ENCODE results near the gene DNAJB14. TPM values are rescaled to one million over a fixed set of nuclear protein-coding genes. Genes with fewer than 3 reads are reported as not detected.
A peak's percentile ranks its signal among the peaks of the same experiment; 100 is the strongest.

DNAJB14 gene
- polyA plus RNA-seq, 1 experiment = 30.1 TPM

DNA sequence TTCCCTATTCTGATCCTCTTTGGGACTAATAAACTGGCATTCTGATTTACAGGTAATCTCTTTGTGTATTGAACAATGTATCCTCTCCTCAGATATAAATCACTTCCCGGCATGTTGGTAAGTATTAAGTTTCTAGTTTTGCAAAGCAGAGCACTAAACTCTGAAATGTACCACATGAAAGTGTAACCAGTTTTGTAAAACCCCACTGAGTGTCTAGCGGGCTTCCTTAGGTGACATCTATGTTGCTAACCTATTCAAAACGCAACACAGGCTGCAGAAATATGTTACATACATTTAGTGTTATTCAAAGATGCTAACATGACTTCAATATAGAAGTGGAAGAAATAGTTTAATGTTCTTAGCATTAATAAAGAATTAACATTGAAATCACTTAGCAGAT is 25.2 kb downstream of the DNAJB14 start:
- CTCF ChIA-PET = no interaction called here
- POLR2A ChIA-PET = no interaction called here
- H3K36me3 ChIP-seq (ENCODE audit: control insufficient read depth, insufficient read depth, low read length) = peaks cover 2% of the 10 kb centered on the region; the same call in 1 of the 2 replicates
- TF ChIP-seq, protein P1, sequence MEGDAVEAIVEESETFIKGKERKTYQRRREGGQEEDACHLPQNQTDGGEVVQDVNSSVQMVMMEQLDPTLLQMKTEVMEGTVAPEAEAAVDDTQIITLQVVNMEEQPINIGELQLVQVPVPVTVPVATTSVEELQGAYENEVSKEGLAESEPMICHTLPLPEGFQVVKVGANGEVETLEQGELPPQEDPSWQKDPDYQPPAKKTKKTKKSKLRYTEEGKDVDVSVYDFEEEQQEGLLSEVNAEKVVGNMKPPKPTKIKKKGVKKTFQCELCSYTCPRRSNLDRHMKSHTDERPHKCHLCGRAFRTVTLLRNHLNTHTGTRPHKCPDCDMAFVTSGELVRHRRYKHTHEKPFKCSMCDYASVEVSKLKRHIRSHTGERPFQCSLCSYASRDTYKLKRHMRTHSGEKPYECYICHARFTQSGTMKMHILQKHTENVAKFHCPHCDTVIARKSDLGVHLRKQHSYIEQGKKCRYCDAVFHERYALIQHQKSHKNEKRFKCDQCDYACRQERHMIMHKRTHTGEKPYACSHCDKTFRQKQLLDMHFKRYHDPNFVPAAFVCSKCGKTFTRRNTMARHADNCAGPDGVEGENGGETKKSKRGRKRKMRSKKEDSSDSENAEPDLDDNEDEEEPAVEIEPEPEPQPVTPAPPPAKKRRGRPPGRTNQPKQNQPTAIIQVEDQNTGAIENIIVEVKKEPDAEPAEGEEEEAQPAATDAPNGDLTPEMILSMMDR (IDR thresholded peaks at IDR 0.05; ENCODE audit: insufficient read depth, low read depth, low read length) = no peak
- no peak for DNase-seq (ENCODE audit: low read depth)
- no peaks in the 10 kb centered on the region for H3K27me3 ChIP-seq (ENCODE audit: control insufficient read depth, insufficient read depth, low read length)
- no peak overlapping the region for H3K4me3 ChIP-seq (ENCODE audit: low read depth, low read length)

- ChIA-PET CTCF (no interaction called here), POLR2A (no interaction called here)
- no peak for DNase-seq (ENCODE audit: low read depth)
- TF ChIP-seq, protein P1 (IDR thresholded peaks at IDR 0.05; ENCODE audit: insufficient read depth, low read depth, low read length) = no peak
- H3K27me3 ChIP-seq (ENCODE audit: control insufficient read depth, insufficient read depth, low read length) = no peaks in the 10 kb centered on the region
- H3K36me3 ChIP-seq (ENCODE audit: control insufficient read depth, insufficient read depth, low read length) = peaks cover 2% of the 10 kb centered on the region; the same call in 1 of the 2 replicates
- no peak overlapping the region for H3K4me3 ChIP-seq (ENCODE audit: low read depth, low read length)
Measured at GRCh38 chr4:99918656-99919055, 27.8 kb downstream of the DNAJB14 start.

DNA sequence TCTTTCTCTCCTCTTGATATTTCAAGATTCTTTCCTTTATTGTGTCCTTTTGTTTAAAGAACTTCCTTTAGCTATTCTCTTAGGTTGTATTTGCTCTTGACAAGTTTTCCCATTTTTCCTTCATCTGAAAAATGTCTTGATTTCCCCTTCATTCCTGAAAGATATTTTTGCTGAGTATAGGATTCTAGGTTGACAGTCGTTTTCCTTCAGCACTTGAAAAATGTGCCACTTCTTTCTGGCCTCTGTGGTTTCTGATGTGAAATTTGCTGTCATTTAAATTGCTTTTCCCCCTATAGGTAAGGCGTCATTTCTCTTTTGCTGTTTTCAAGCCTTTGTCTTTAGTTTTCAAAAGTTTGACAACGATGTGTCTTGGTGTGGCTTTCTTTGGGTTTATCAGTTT is 28.8 kb downstream of the DNAJB14 start:
- CTCF ChIA-PET = no interaction called here

GRCh38 chr4:99915449-99915848 is 31.0 kb downstream of the DNAJB14 start:
- ChIA-PET CTCF (no interaction called here), POLR2A (no interaction called here)
- Histone ChIP-seq H3K4me3 (ENCODE audit: low read depth, low read length) (no peak overlapping the region), H3K36me3 (ENCODE audit: control insufficient read depth, insufficient read depth, low read length) (peaks cover 2% of the 10 kb centered on the region; the same call in 1 of the 2 replicates), H3K27me3 (ENCODE audit: control insufficient read depth, insufficient read depth, low read length) (no peaks in the 10 kb centered on the region)
- TF ChIP-seq, protein P1 (IDR thresholded peaks at IDR 0.05; ENCODE audit: insufficient read depth, low read depth, low read length) = no peak
- no peak for DNase-seq (ENCODE audit: low read depth)

More for the DNA sequence above, 28.8 kb downstream of the DNAJB14 start:
- Histone ChIP-seq H3K4me3 (ENCODE audit: low read depth, low read length) (no peak overlapping the region), H3K27me3 (ENCODE audit: control insufficient read depth, insufficient read depth, low read length) (no peaks in the 10 kb centered on the region), H3K36me3 (ENCODE audit: control insufficient read depth, insufficient read depth, low read length) (peaks cover 2% of the 10 kb centered on the region; the same call in 1 of the 2 replicates)
- TF ChIP-seq, protein P1 (IDR thresholded peaks at IDR 0.05; ENCODE audit: insufficient read depth, low read depth, low read length) = no peak
- POLR2A ChIA-PET = no interaction called here
- no peak for DNase-seq (ENCODE audit: low read depth)

DNA sequence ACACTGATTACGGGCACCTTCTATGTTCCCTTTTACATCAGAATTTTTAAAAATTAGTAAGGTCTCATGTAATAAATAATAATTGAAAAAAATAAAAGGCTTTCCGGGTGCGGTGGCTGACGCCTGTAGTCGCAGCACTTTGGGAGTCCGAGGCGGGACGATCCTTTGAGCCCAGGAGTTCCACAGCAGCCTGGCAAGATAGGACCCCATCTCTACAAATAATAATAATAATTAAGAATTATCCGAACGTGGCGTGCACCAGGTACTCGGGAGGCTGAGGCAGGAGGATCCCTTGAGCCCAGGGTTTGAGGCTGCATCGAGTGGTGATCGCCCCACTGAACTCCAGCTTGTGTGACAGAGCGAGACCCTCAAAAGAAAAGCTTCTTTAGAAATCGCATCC is 51.4 kb downstream of the DNAJB14 start:
- CTCF ChIA-PET = interaction anchor here (1.6 kb wide), 1 partner anchor 83 kb away, joined by 5 read pairs; no protein-coding TSS in a partner anchor
- no peaks in the 10 kb centered on the region for H3K36me3 ChIP-seq (ENCODE audit: control insufficient read depth, insufficient read depth, low read length)
- H3K4me3 ChIP-seq (ENCODE audit: low read depth, low read length) = peak overlapping the region; percentile 87
- DNase-seq (ENCODE audit: low read depth) = no peak
- no peaks in the 10 kb centered on the region for H3K27me3 ChIP-seq (ENCODE audit: control insufficient read depth, insufficient read depth, low read length)
- POLR2A ChIA-PET = interaction anchor here (0.6 kb wide), 1 partner anchor 8 kb away, joined by 5 read pairs; no protein-coding TSS in a partner anchor
- TF ChIP-seq, protein P1 (IDR thresholded peaks at IDR 0.05; ENCODE audit: insufficient read depth, low read depth, low read length) = no peak

Data from BJ (cell line).